Astrocyte of the spinal cord (primary cell): ENCODE results near the gene SEC14L5.

Experiments used
- DNase-seq: peaks from one replicate; pipeline ENCODE4 v3.0.0; 2011; ENCODE audit warnings: low read depth, low spot score
- H3K4me3 ChIP-seq: 2 replicates; pipeline ENCODE4 v1.5.1; 2011; ENCODE audit warnings: low read depth, mild to moderate bottlenecking, low read length, moderate library complexity
- in situ Hi-C: cut with HindIII; loops from 2 replicates; pipeline ENCODE4 v1.10.0; 2017; ENCODE audit warnings: low sequenced_read_pairs
- TF ChIP-seq, protein P1 (sequence below): IDR thresholded peaks from 2 replicates; pipeline ENCODE4 v1.5.1; 2012; ENCODE audit warnings: low read depth, mild to moderate bottlenecking, low read length, inconsistent platforms

The SEC14L5 gene

GRCh38 chr16:4942481-4942880 is 15.6 kb upstream of the SEC14L5 start:
- TF ChIP-seq, protein P1, sequence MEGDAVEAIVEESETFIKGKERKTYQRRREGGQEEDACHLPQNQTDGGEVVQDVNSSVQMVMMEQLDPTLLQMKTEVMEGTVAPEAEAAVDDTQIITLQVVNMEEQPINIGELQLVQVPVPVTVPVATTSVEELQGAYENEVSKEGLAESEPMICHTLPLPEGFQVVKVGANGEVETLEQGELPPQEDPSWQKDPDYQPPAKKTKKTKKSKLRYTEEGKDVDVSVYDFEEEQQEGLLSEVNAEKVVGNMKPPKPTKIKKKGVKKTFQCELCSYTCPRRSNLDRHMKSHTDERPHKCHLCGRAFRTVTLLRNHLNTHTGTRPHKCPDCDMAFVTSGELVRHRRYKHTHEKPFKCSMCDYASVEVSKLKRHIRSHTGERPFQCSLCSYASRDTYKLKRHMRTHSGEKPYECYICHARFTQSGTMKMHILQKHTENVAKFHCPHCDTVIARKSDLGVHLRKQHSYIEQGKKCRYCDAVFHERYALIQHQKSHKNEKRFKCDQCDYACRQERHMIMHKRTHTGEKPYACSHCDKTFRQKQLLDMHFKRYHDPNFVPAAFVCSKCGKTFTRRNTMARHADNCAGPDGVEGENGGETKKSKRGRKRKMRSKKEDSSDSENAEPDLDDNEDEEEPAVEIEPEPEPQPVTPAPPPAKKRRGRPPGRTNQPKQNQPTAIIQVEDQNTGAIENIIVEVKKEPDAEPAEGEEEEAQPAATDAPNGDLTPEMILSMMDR = no peak
- no peak for DNase-seq
- in situ Hi-C loops = no loop called here
- no peak overlapping the region for H3K4me3 ChIP-seq

GRCh38 chr16:4944333-4945281 is 13.5 kb upstream of the SEC14L5 start:
- TF ChIP-seq, protein P1 = no peak
- in situ Hi-C loops = no loop called here
- no peak overlapping the region for H3K4me3 ChIP-seq
- peak; percentile 98 for DNase-seq

GRCh38 chr16:4945560-4946502 is 12.3 kb upstream of the SEC14L5 start:
- H3K4me3 ChIP-seq = no peak overlapping the region
- in situ Hi-C loops = no loop called here
- DNase-seq = no peak
- TF ChIP-seq, protein P1 = no peak

DNA sequence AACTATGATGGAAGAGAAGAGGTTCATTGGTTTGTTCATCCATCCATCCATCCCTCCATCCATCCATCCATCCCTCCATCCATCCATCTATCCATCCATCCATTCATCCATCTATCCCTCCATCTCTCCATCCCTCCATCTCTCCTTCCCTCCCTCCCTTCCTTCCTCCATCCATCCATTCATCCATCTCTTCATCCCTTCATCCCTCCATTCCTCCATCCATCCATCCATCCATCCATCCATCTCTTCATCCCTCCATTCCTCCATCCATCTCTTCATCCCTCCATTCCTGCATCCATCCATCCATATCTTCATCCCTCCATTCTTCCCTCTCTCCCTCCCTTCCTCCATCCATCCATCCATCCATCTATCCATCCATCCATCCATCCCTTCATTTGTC is 11.2 kb upstream of the SEC14L5 start:
- H3K4me3 ChIP-seq = no peak overlapping the region
- no peak for DNase-seq
- in situ Hi-C loops = no loop called here
- TF ChIP-seq, protein P1 = no peak

- H3K4me3 ChIP-seq = no peak overlapping the region
- in situ Hi-C loops = no loop called here
- no peak for DNase-seq
- TF ChIP-seq, protein P1 = no peak
These were observed 10.2 kb upstream of the SEC14L5 start for GRCh38 chr16:4947722-4948503.
